GM12891 (cell line): ENCODE measurements around the gene GCNT4.

Experiments used
- POLR2A ChIP-seq: IDR thresholded peaks from 2 replicates; pipeline ENCODE4 v1.6.1; 2011; ENCODE audit warnings: low read depth, low read length, control low read depth
- POLR2AphosphoS5 ChIP-seq: IDR thresholded peaks from 2 replicates; pipeline ENCODE4 v1.6.1; 2011; ENCODE audit warnings: low read depth, low read length, control low read depth
- SPI1 ChIP-seq: IDR thresholded peaks from 2 replicates; pipeline ENCODE4 v1.6.1; 2011; ENCODE audit warnings: low read depth, low read length, control low read depth
- TAF1 ChIP-seq: IDR thresholded peaks from 2 replicates; pipeline ENCODE4 v1.6.1; 2011; ENCODE audit warnings: low read depth, low read length, control low read depth

DNA sequence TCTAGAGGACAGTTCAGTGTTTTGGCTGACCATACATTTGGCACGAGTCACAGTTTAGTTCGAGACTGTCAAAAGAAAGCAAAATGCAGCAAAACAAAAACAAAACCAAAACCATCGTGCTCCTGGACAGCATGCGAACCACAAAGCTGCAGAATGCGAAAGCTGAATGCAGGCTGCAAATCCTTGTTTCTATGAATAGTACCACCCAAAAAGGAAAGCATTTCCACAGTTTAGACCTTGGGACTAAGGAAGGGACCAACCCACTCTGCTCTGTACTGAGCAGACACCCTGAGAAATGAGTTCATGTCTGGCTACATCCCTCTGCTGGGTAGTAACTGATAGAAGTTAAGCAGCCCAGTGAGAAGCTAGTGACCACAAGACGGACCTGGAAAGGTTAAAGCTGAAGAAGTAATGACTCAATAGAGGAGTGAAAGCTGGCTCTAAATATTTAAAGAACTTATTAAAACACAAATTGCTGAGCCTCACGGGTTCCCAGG, 3.9 kb downstream of the GCNT4 start:
- TF ChIP-seq POLR2AphosphoS5: no peak
- TF ChIP-seq POLR2A: no peak
- TF ChIP-seq SPI1: no peak
- no peak for TF ChIP-seq TAF1
